Mucosa of descending colon (tissue), 3 donors: ENCODE measurements around the gene MYO5B. TPM values are rescaled to one million over a fixed set of nuclear protein-coding genes. Genes with fewer than 3 reads are reported as not detected.
A peak's percentile ranks its signal among the peaks of the same experiment; 100 is the strongest.

Experiments used
- ATAC-seq: fragments of 200-7000 bp; cut with Tn5 transposase; one replicate; pipeline ENCODE4 v1.9.1; 2020; ENCODE audit warnings: mild to moderate bottlenecking, moderate library complexity
- DNase-seq, 3 donors: peaks; one replicate each; pipeline ENCODE4 v3.0.0-alpha.2; 2020
- H3K36me3 ChIP-seq: fragments of 200-600 bp; one replicate; pipeline ENCODE4 v1.8.0; 2021; ENCODE audit warnings: low read depth, mild to moderate bottlenecking
- H3K4me1 ChIP-seq: fragments of 200-600 bp; one replicate; pipeline ENCODE4 v1.8.0; 2021; ENCODE audit warnings: low read depth, mild to moderate bottlenecking
- H3K4me3 ChIP-seq: fragments of 200-600 bp; one replicate; pipeline ENCODE4 v1.8.0; 2021; ENCODE audit warnings: mild to moderate bottlenecking
- H3K9me3 ChIP-seq: fragments of 200-600 bp; one replicate; pipeline ENCODE4 v1.8.0; 2021; ENCODE audit warnings: mild to moderate bottlenecking
- CTCF ChIP-seq: fragments of 200-600 bp; IDR thresholded peaks from one replicate; pipeline ENCODE4 v1.8.0; 2022; ENCODE audit warnings: antibody characterized with exemption, mild to moderate bottlenecking
- intact Hi-C, 2 donors: fragments of 100-400 bp; cut with DNase I in 1 of 2; cut with micrococcal nuclease in 1 of 2; formaldehyde crosslinking; loops; one replicate each; pipeline versions ENCODE4 v1.11.0 to v1.11.1; 2022; cut with DNase I, micrococcal nuclease
- total RNA-seq, 3 donors: library from RNA; stranded (reverse); fragmentation: NEBNext Ultra II Directional in 2 of 3; extraction: Animal tissue kit (Norgen Biotek cat#: 25700) in 2 of 3; gene quantifications; one replicate each; pipeline versions ENCODE4 v1.2.1 to v1.2.4, GENCODE V29; 2021 to 2023
- donor health status: DM: no; HTN: no; CAD: no; lungs with moderate emphysema.
- donor health status: DM: no; HTN: no; CAD: no.
- donor health status: DM: no; HTN: yes; CAD: no.

Gene MYO5B
- total RNA-seq, 3 donors from 2014 or later: 52.7 to 179 (median 120) TPM

DNA sequence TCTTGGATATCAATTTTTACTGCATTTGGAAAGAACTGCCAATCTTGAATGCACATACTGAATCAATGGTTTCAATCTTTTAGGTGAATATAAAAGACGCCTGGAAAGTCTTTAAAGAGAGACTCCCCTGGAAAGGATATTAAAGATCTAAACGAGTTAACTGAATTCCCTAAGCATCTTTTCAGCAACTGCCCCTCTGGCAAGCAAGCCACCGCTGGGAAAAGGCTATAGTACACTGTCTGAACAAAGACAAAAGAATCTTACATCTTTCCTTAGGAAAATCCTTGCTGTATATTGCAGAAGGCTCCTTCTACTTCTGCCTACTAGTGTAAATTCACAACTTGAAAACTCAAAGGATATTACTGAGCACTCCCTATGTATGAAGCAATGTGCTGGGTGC is 28.0 kb downstream of the MYO5B start:
- ATAC-seq (no peak), DNase-seq (no peak)
- H3K4me1 ChIP-seq: peaks cover 13% of the 10 kb centered on the region
- intact Hi-C loops: no loop called here
- TF ChIP-seq CTCF: no peak
- no peaks in the 10 kb centered on the region for H3K36me3 ChIP-seq
- no peaks in the 10 kb centered on the region for H3K9me3 ChIP-seq
- no peak overlapping the region for H3K4me3 ChIP-seq

- Histone ChIP-seq H3K36me3 (no peaks in the 10 kb centered on the region), H3K9me3 (no peaks in the 10 kb centered on the region), H3K4me1 (peaks cover 43% of the 10 kb centered on the region), H3K4me3 (no peak overlapping the region)
- no peak for TF ChIP-seq CTCF
- ATAC-seq (no peak), DNase-seq (no peak)
- intact Hi-C loops: no loop called here
Observed at GRCh38 chr18:50163505-50163904, 31.4 kb downstream of the MYO5B start.

DNA sequence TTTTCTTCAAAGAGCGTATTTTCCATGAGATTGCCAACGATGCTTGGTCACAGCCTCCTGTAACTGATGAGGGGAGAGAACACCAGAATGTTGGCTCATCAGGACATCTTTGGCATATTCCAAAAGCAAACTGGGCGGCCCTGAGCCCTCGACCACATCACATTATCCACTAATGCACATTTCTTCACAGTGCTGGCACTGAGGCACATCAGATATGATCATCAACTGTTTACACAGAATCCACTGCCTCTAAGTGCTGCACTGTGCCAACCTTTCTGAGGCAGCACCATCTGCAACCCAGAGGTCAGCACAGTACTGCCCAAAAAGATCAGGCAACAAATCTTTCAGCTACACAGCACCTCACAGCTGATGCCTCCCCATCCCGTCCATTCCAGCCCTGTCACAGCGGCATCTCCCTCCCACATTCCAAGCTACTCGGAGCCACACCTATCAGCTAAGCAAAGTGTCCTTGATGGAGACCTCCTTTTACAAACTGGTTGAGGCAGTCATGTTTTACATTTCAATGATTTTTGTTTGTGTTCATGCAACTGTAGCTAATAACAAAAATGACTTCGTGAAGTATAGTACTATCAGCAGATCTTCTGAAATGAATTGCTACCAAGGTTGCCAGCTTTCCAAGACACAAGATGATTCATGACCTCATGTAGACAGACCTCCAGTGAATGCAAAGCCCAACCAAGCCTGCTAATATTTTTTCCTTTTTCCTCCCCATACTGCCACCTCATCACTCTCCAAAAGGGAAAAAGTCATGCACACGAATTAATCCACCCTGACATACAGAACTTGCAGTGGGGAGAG is 32.3 kb downstream of the MYO5B start:
- H3K4me1 ChIP-seq: peaks cover 49% of the 10 kb centered on the region
- ATAC-seq: no peak
- no peak overlapping the region for H3K4me3 ChIP-seq
- H3K9me3 ChIP-seq: no peaks in the 10 kb centered on the region
- intact Hi-C loops: no loop called here
- TF ChIP-seq CTCF: no peak
- no peaks in the 10 kb centered on the region for H3K36me3 ChIP-seq
- no peak for DNase-seq

DNA sequence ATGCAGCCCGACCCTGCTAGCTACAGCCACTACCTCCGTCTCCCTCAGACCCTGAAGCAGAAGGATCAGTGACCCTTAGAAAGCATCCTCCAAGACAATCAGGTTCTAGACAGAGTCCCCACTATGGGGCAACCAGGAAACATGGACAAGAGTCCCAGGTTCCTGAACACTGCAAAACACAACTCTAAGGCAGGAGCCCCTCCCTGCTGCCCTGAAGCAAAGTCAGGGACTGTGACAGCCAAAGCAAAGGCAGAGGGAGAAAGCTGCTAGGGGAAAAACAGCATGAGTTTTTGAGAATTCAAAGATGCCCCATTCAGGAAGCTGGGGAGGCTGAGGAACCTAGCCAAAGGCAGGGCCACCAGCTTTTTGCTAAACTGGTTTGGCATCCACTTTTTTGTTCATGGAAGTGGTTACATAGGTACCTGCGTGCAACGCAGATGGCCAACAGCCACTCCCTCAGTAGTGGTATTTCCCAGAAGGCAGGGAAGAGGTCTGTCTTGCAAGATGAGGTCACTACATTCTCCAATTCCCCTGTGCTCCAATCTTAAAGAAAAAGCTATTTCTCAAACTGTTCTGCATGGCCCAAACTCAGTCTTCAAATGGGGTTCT is 33.2 kb downstream of the MYO5B start:
- TF ChIP-seq CTCF: no peak
- intact Hi-C loops: no loop called here
- H3K4me3 ChIP-seq: no peak overlapping the region
- ATAC-seq: peak; percentile 56
- no peaks in the 10 kb centered on the region for H3K36me3 ChIP-seq
- H3K4me1 ChIP-seq: peaks cover 48% of the 10 kb centered on the region
- H3K9me3 ChIP-seq: no peaks in the 10 kb centered on the region
- DNase-seq: no peak

GRCh38 chr18:50159654-50160046 is 35.3 kb downstream of the MYO5B start:
- intact Hi-C loops: no loop called here

More at GRCh38 chr18:50159654-50160046, 35.3 kb downstream of the MYO5B start:
- DNase-seq: peak in 1 of 3 donors; percentile 39
- Histone ChIP-seq H3K4me3 (no peak overlapping the region), H3K4me1 (peaks cover 51% of the 10 kb centered on the region), H3K9me3 (no peaks in the 10 kb centered on the region), H3K36me3 (no peaks in the 10 kb centered on the region)
- ATAC-seq: peak; percentile 40
- TF ChIP-seq CTCF: no peak
